WTC11 (cell line): ENCODE results near the gene KANSL3.

Experiments used
- CREM ChIP-seq: sonication (generic); formaldehyde crosslinking; IDR thresholded peaks from 2 replicates; pipeline ENCODE4 v1.8.1; 2022; ENCODE audit warnings: mild to moderate bottlenecking, missing genetic modification reagents, moderate library complexity
- JUN ChIP-seq: sonication (generic); formaldehyde crosslinking; IDR thresholded peaks from 2 replicates; pipeline ENCODE4 v1.8.0; 2023; ENCODE audit warnings: mild to moderate bottlenecking, missing genetic modification reagents
- MAX ChIP-seq: sonication (generic); formaldehyde crosslinking; IDR thresholded peaks from 2 replicates; pipeline ENCODE4 v1.8.0; 2022; ENCODE audit warnings: mild to moderate bottlenecking, missing genetic modification reagents
- MXD4 ChIP-seq: fragments of 250-450 bp; sonication (Bioruptor Pico); IDR thresholded peaks from 2 replicates; pipeline ENCODE4 v1.8.0; 2021; ENCODE audit warnings: mild to moderate bottlenecking, moderate library complexity, borderline replicate concordance
- NR1H2 ChIP-seq: sonication (generic); formaldehyde crosslinking; IDR thresholded peaks from 2 replicates; pipeline ENCODE4 v1.9.0; 2021; ENCODE audit warnings: mild to moderate bottlenecking, moderate library complexity, missing genetic modification reagents
- TEAD4 ChIP-seq: sonication (generic); formaldehyde crosslinking; IDR thresholded peaks from 2 replicates; pipeline ENCODE4 v1.8.0; 2022; ENCODE audit warnings: mild to moderate bottlenecking, missing genetic modification reagents
- ZBTB21 ChIP-seq: sonication (generic); formaldehyde crosslinking; IDR thresholded peaks from 2 replicates; pipeline ENCODE4 v1.8.1; 2023; ENCODE audit warnings: mild to moderate bottlenecking, missing genetic modification reagents, borderline replicate concordance
- ZSCAN18 ChIP-seq: fragments of 250-450 bp; sonication (Bioruptor Pico); IDR thresholded peaks from 2 replicates; pipeline ENCODE4 v2.1.2; 2022; ENCODE audit warnings: mild to moderate bottlenecking, moderate library complexity
- TF ChIP-seq, protein P1 (sequence below): fragments of 200-600 bp; IDR thresholded peaks from 2 replicates; pipeline ENCODE4 v1.8.0; 2022; ENCODE audit warnings: antibody characterized with exemption
- TF ChIP-seq, protein P2 (sequence below): sonication (generic); formaldehyde crosslinking; IDR thresholded peaks from 2 replicates; pipeline ENCODE4 v1.8.1; 2023; ENCODE audit warnings: mild to moderate bottlenecking, moderate library complexity, missing genetic modification reagents
- TF ChIP-seq, protein P3 (sequence below): sonication (generic); formaldehyde crosslinking; IDR thresholded peaks from 2 replicates; pipeline ENCODE4 v1.8.0; 2023; ENCODE audit warnings: missing genetic modification reagents
- TF ChIP-seq, protein P4 (sequence below): sonication (generic); formaldehyde crosslinking; IDR thresholded peaks from 2 replicates; pipeline ENCODE4 v1.8.1; 2022; ENCODE audit warnings: low read depth, missing genetic modification reagents, borderline replicate concordance

DNA sequence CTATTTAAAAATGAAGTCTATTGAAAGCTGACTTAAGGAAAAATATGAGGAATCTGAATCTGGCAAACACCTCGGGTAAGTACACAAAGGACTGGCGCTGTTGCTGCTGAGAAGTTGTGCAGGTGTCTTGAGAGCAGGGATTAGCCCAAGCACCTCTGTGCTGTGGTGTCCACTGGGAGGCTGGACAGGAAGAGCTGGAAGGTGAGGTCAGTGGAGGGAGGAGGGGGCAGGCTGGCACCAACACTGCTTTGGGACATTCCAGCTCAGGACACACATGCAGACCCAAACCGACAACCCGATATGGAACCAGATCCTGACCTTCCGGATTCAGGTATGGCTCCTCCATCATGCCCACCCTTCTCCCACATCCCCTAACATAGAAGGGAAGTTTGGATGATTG, 25.1 kb upstream of the KANSL3 start:
- no peak for TF ChIP-seq ZSCAN18 (CRISPR knock-in tag)
- TF ChIP-seq MXD4, result no peak
- TF ChIP-seq, protein P1, sequence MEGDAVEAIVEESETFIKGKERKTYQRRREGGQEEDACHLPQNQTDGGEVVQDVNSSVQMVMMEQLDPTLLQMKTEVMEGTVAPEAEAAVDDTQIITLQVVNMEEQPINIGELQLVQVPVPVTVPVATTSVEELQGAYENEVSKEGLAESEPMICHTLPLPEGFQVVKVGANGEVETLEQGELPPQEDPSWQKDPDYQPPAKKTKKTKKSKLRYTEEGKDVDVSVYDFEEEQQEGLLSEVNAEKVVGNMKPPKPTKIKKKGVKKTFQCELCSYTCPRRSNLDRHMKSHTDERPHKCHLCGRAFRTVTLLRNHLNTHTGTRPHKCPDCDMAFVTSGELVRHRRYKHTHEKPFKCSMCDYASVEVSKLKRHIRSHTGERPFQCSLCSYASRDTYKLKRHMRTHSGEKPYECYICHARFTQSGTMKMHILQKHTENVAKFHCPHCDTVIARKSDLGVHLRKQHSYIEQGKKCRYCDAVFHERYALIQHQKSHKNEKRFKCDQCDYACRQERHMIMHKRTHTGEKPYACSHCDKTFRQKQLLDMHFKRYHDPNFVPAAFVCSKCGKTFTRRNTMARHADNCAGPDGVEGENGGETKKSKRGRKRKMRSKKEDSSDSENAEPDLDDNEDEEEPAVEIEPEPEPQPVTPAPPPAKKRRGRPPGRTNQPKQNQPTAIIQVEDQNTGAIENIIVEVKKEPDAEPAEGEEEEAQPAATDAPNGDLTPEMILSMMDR, result no peak
- TF ChIP-seq, protein P2, sequence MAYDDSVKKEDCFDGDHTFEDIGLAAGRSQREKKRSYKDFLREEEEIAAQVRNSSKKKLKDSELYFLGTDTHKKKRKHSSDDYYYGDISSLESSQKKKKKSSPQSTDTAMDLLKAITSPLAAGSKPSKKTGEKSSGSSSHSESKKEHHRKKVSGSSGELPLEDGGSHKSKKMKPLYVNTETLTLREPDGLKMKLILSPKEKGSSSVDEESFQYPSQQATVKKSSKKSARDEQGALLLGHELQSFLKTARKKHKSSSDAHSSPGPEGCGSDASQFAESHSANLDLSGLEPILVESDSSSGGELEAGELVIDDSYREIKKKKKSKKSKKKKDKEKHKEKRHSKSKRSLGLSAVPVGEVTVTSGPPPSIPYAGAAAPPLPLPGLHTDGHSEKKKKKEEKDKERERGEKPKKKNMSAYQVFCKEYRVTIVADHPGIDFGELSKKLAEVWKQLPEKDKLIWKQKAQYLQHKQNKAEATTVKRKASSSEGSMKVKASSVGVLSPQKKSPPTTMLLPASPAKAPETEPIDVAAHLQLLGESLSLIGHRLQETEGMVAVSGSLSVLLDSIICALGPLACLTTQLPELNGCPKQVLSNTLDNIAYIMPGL (CRISPR knock-in tag), result no peak
- no peak for TF ChIP-seq MAX
- no peak for TF ChIP-seq CREM (CRISPR knock-in tag)
- TF ChIP-seq TEAD4 (CRISPR knock-in tag), result no peak
- TF ChIP-seq JUN, result no peak
- TF ChIP-seq, protein P3, sequence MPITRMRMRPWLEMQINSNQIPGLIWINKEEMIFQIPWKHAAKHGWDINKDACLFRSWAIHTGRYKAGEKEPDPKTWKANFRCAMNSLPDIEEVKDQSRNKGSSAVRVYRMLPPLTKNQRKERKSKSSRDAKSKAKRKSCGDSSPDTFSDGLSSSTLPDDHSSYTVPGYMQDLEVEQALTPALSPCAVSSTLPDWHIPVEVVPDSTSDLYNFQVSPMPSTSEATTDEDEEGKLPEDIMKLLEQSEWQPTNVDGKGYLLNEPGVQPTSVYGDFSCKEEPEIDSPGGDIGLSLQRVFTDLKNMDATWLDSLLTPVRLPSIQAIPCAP (CRISPR knock-in tag), result no peak
- no peak for TF ChIP-seq ZBTB21 (CRISPR knock-in tag)
- TF ChIP-seq, protein P4, sequence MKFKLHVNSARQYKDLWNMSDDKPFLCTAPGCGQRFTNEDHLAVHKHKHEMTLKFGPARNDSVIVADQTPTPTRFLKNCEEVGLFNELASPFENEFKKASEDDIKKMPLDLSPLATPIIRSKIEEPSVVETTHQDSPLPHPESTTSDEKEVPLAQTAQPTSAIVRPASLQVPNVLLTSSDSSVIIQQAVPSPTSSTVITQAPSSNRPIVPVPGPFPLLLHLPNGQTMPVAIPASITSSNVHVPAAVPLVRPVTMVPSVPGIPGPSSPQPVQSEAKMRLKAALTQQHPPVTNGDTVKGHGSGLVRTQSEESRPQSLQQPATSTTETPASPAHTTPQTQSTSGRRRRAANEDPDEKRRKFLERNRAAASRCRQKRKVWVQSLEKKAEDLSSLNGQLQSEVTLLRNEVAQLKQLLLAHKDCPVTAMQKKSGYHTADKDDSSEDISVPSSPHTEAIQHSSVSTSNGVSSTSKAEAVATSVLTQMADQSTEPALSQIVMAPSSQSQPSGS (CRISPR knock-in tag), result no peak
- TF ChIP-seq NR1H2 (CRISPR knock-in tag), result no peak
